ENCODE results near the gene IL1RN. TPM values are rescaled to one million over a fixed set of nuclear protein-coding genes. Genes with fewer than 3 reads are reported as not detected.

IL1RN gene
- total RNA-seq (1 to 10 TPM in 1 of 2 donors, under 1 TPM in 1; 0.68 to 1.2 TPM), total RNA-seq (0 to 0.12 reads per million in 2 donors)

- peaks cover 15% of the 10 kb centered on the region for H3K27me3 Mint-ChIP-seq
- H3K4me3 Mint-ChIP-seq, result no peak within 1 kb of the TSS
- H3K27ac Mint-ChIP-seq, result no peak within 1 kb of the TSS
- DNase-seq, result no peak
- no peaks in the 10 kb centered on the region for H3K9me3 ChIP-seq (ENCODE audit: control insufficient read depth, low read length, poor library complexity, severe bottlenecking)
- ATAC-seq, result no peak
- no peaks in the 10 kb centered on the region for H3K36me3 Mint-ChIP-seq (ENCODE audit: low read depth)
- peaks cover 10% of the 10 kb centered on the region for H3K4me1 Mint-ChIP-seq
These were observed at the start of gene IL1RN for GRCh38 chr2:113126845-113127645. Gene IL1RN, plus strand, starts transcription at chr2:113127598. Its CDS starts 27 bp downstream, at chr2:113127625.

- ATAC-seq, result no peak
- Mint-ChIP-seq H3K4me3 (no peak overlapping the region), H3K36me3 (ENCODE audit: low read depth) (no peaks in the 10 kb centered on the region), H3K27me3 (peaks cover 43% of the 10 kb centered on the region), H3K27ac (no peak overlapping the region), H3K4me1 (peaks cover 8% of the 10 kb centered on the region)
- no peak for DNase-seq
- H3K9me3 ChIP-seq (ENCODE audit: control insufficient read depth, low read length, poor library complexity, severe bottlenecking), result no peaks in the 10 kb centered on the region
These were observed 49.5 kb upstream of the IL1RN start for GRCh38 chr2:113077921-113078320.

GRCh38 chr2:113078350-113078839 is 49.0 kb upstream of the IL1RN start:
- H3K27me3 Mint-ChIP-seq, result peaks cover 43% of the 10 kb centered on the region
- no peak overlapping the region for H3K27ac Mint-ChIP-seq
- H3K9me3 ChIP-seq (ENCODE audit: control insufficient read depth, low read length, poor library complexity, severe bottlenecking), result no peaks in the 10 kb centered on the region
- H3K4me3 Mint-ChIP-seq, result no peak overlapping the region
- peaks cover 6% of the 10 kb centered on the region for H3K4me1 Mint-ChIP-seq
- H3K36me3 Mint-ChIP-seq (ENCODE audit: low read depth), result no peaks in the 10 kb centered on the region
- ATAC-seq (no peak), DNase-seq (no peak)

GRCh38 chr2:113079131-113079530 is 48.3 kb upstream of the IL1RN start:
- Mint-ChIP-seq H3K4me3 (no peak overlapping the region), H3K27ac (no peak overlapping the region), H3K4me1 (peaks cover 6% of the 10 kb centered on the region), H3K27me3 (peaks cover 44% of the 10 kb centered on the region), H3K36me3 (ENCODE audit: low read depth) (no peaks in the 10 kb centered on the region)
- DNase-seq (no peak), ATAC-seq (no peak)
- H3K9me3 ChIP-seq (ENCODE audit: control insufficient read depth, low read length, poor library complexity, severe bottlenecking), result no peaks in the 10 kb centered on the region

- Mint-ChIP-seq H3K27ac (no peak overlapping the region), H3K4me3 (no peak overlapping the region), H3K36me3 (ENCODE audit: low read depth) (peaks cover 3% of the 10 kb centered on the region), H3K27me3 (peaks cover 46% of the 10 kb centered on the region), H3K4me1 (peaks cover 3% of the 10 kb centered on the region)
- H3K9me3 ChIP-seq (ENCODE audit: control insufficient read depth, low read length, poor library complexity, severe bottlenecking), result no peaks in the 10 kb centered on the region
- ATAC-seq (peak; percentile 78), DNase-seq (peak in 1 of 3 donors; percentile 29)
These were observed 47.3 kb upstream of the IL1RN start for GRCh38 chr2:113080134-113080533.

- peak overlapping the region; percentile 34 for H3K27ac Mint-ChIP-seq
- H3K4me3 Mint-ChIP-seq, result no peak overlapping the region
- DNase-seq (no peak), ATAC-seq (no peak)
- peaks cover 5% of the 10 kb centered on the region for H3K4me1 Mint-ChIP-seq
- H3K36me3 Mint-ChIP-seq (ENCODE audit: low read depth), result peaks cover 8% of the 10 kb centered on the region
- no peaks in the 10 kb centered on the region for H3K9me3 ChIP-seq (ENCODE audit: control insufficient read depth, low read length, poor library complexity, severe bottlenecking)
- peaks cover 47% of the 10 kb centered on the region for H3K27me3 Mint-ChIP-seq
These were observed 45.7 kb upstream of the IL1RN start for GRCh38 chr2:113081488-113082210.

GRCh38 chr2:113083296-113083695 is 44.1 kb upstream of the IL1RN start:
- Mint-ChIP-seq H3K27me3 (peaks cover 42% of the 10 kb centered on the region), H3K27ac (no peak overlapping the region), H3K4me1 (peaks cover 3% of the 10 kb centered on the region), H3K4me3 (no peak overlapping the region), H3K36me3 (ENCODE audit: low read depth) (peaks cover 8% of the 10 kb centered on the region)
- no peak for DNase-seq
- no peak for ATAC-seq
- H3K9me3 ChIP-seq (ENCODE audit: control insufficient read depth, low read length, poor library complexity, severe bottlenecking), result no peaks in the 10 kb centered on the region

GRCh38 chr2:113084249-113085000 is 43.0 kb upstream of the IL1RN start:
- peak; percentile 72 for ATAC-seq
- no peak overlapping the region for H3K4me3 Mint-ChIP-seq
- peaks cover 8% of the 10 kb centered on the region for H3K36me3 Mint-ChIP-seq (ENCODE audit: low read depth)
- peaks cover 3% of the 10 kb centered on the region for H3K4me1 Mint-ChIP-seq
- H3K9me3 ChIP-seq (ENCODE audit: control insufficient read depth, low read length, poor library complexity, severe bottlenecking), result no peaks in the 10 kb centered on the region
- H3K27me3 Mint-ChIP-seq, result peaks cover 42% of the 10 kb centered on the region
- DNase-seq, result no peak
- peak overlapping the region; percentile 56 for H3K27ac Mint-ChIP-seq

- H3K9me3 ChIP-seq (ENCODE audit: control insufficient read depth, low read length, poor library complexity, severe bottlenecking), result no peaks in the 10 kb centered on the region
- Mint-ChIP-seq H3K27ac (peak overlapping the region; percentile 56), H3K4me3 (no peak overlapping the region), H3K4me1 (peaks cover 3% of the 10 kb centered on the region), H3K27me3 (peaks cover 36% of the 10 kb centered on the region), H3K36me3 (ENCODE audit: low read depth) (peaks cover 8% of the 10 kb centered on the region)
- DNase-seq, result no peak
- no peak for ATAC-seq
These were observed 41.9 kb upstream of the IL1RN start for GRCh38 chr2:113085542-113085941.

GRCh38 chr2:113088213-113088992 is 39.0 kb upstream of the IL1RN start:
- ATAC-seq, result no peak
- no peaks in the 10 kb centered on the region for H3K9me3 ChIP-seq (ENCODE audit: control insufficient read depth, low read length, poor library complexity, severe bottlenecking)
- Mint-ChIP-seq H3K4me3 (no peak overlapping the region), H3K4me1 (peaks cover 3% of the 10 kb centered on the region), H3K27ac (no peak overlapping the region), H3K27me3 (peaks cover 16% of the 10 kb centered on the region), H3K36me3 (ENCODE audit: low read depth) (peaks cover 8% of the 10 kb centered on the region)
- no peak for DNase-seq

GRCh38 chr2:113089916-113090315 is 37.5 kb upstream of the IL1RN start:
- no peak for ATAC-seq
- no peak overlapping the region for H3K27ac Mint-ChIP-seq
- peaks cover 7% of the 10 kb centered on the region for H3K36me3 Mint-ChIP-seq (ENCODE audit: low read depth)

GRCh38 chr2:113091231-113091896 is 36.0 kb upstream of the IL1RN start:
- ATAC-seq (no peak), DNase-seq (no peak)
- no peaks in the 10 kb centered on the region for H3K9me3 ChIP-seq (ENCODE audit: control insufficient read depth, low read length, poor library complexity, severe bottlenecking)
- Mint-ChIP-seq H3K36me3 (ENCODE audit: low read depth) (no peaks in the 10 kb centered on the region), H3K4me1 (no peaks in the 10 kb centered on the region), H3K4me3 (no peak overlapping the region), H3K27ac (no peak overlapping the region), H3K27me3 (no peaks in the 10 kb centered on the region)

More at GRCh38 chr2:113089916-113090315, 37.5 kb upstream of the IL1RN start:
- H3K27me3 Mint-ChIP-seq, result peaks cover 8% of the 10 kb centered on the region
- H3K4me3 Mint-ChIP-seq, result no peak overlapping the region
- DNase-seq, result no peak
- peaks cover 3% of the 10 kb centered on the region for H3K4me1 Mint-ChIP-seq
- no peaks in the 10 kb centered on the region for H3K9me3 ChIP-seq (ENCODE audit: control insufficient read depth, low read length, poor library complexity, severe bottlenecking)
